Limb (tissue), 2 donors: ENCODE measurements around the gene FREM1.

Experiments
- DNase-seq, 2 donors: peaks; one replicate each; pipeline ENCODE4 v3.0.0-alpha.2; 2016; ENCODE audit errors: extremely low spot score in 2 of 2

The FREM1 gene

GRCh38 chr9:14881006-14881405, 29.2 kb downstream of the FREM1 start:
- no peak for DNase-seq

- no peak for DNase-seq
Measured at GRCh38 chr9:14870090-14870489, 40.1 kb downstream of the FREM1 start.

GRCh38 chr9:14869671-14870070, 40.6 kb downstream of the FREM1 start:
- DNase-seq, result no peak

- DNase-seq, result no peak
Measured at GRCh38 chr9:14868772-14869583, 41.2 kb downstream of the FREM1 start.

- DNase-seq, result no peak
Measured at GRCh38 chr9:14868418-14868771, 41.8 kb downstream of the FREM1 start.

GRCh38 chr9:14866200-14866749, 44.0 kb downstream of the FREM1 start:
- DNase-seq, result no peak

- no peak for DNase-seq
Measured at GRCh38 chr9:14864309-14864708, 45.9 kb downstream of the FREM1 start.

GRCh38 chr9:14863402-14863801, 46.8 kb downstream of the FREM1 start:
- no peak for DNase-seq

- no peak for DNase-seq
Measured at GRCh38 chr9:14857449-14858305, 52.6 kb downstream of the FREM1 start.

GRCh38 chr9:14849851-14850250, 60.4 kb downstream of the FREM1 start:
- DNase-seq, result no peak

- DNase-seq, result no peak
Measured at GRCh38 chr9:14849296-14849695, 60.9 kb downstream of the FREM1 start.

GRCh38 chr9:14846871-14847311, 63.3 kb downstream of the FREM1 start:
- DNase-seq, result peak in 1 of 2 donors; percentile 62

- no peak for DNase-seq
Measured at GRCh38 chr9:14843163-14843562, 67.1 kb downstream of the FREM1 start.

GRCh38 chr9:14842269-14842668, 68.0 kb downstream of the FREM1 start:
- DNase-seq, result no peak

- DNase-seq, result peak in 1 of 2 donors; percentile 8
Measured at GRCh38 chr9:14838701-14839100, 71.5 kb downstream of the FREM1 start.

GRCh38 chr9:14836885-14837284, 73.3 kb downstream of the FREM1 start:
- DNase-seq, result no peak

- DNase-seq, result no peak
Measured at GRCh38 chr9:14831661-14832060, 78.6 kb downstream of the FREM1 start.

GRCh38 chr9:14831074-14831473, 79.2 kb downstream of the FREM1 start:
- peak in 1 of 2 donors; percentile 15 for DNase-seq

- DNase-seq, result no peak
Measured at GRCh38 chr9:14830057-14830456, 80.2 kb downstream of the FREM1 start.

GRCh38 chr9:14829204-14829603, 81.0 kb downstream of the FREM1 start:
- no peak for DNase-seq

- DNase-seq, result no peak
Measured at GRCh38 chr9:14827805-14828204, 82.4 kb downstream of the FREM1 start.

- no peak for DNase-seq
Measured at GRCh38 chr9:14824481-14824880, 85.7 kb downstream of the FREM1 start.
